Lung (tissue), 12 donors: ENCODE measurements around the gene CPNE6. TPM values are rescaled to one million over a fixed set of nuclear protein-coding genes. Genes with fewer than 3 reads are reported as not detected.

ENCODE experiments used
- ATAC-seq: fragments of 200-7000 bp; cut with Tn5 transposase; one replicate; pipeline ENCODE4 v1.9.1; 2020; ENCODE audit warnings: moderate number of reproducible peaks; ENCODE audit not compliant: insufficient read depth, low FRiP score
- DNase-seq, 3 donors: peaks; one replicate each; pipeline ENCODE4 v3.0.0-alpha.2; 2013 to 2017
- H3K27ac ChIP-seq, 2 donors: one replicate each; pipeline ENCODE4 v1.5.1; 2013; ENCODE audit warnings: mild to moderate bottlenecking in 2 of 2, moderate library complexity in 2 of 2, control low read depth in 1 of 2, inconsistent platforms in 1 of 2, low read depth in 1 of 2, low read length in 1 of 2
- H3K27me3 ChIP-seq, 3 donors: one replicate each; pipeline ENCODE4 v1.5.1; 2013; ENCODE audit warnings: low read length in 2 of 3; ENCODE audit not compliant: control insufficient read depth in 3 of 3, insufficient read depth in 3 of 3
- H3K36me3 ChIP-seq, 4 donors: one replicate each; pipeline ENCODE4 v1.5.1; 2013; ENCODE audit warnings: low read length in 4 of 4, mild to moderate bottlenecking in 1 of 4, moderate library complexity in 1 of 4; ENCODE audit not compliant: control insufficient read depth in 4 of 4, insufficient read depth in 4 of 4
- H3K4me1 ChIP-seq, 5 donors: one replicate each; pipeline ENCODE4 v1.5.1; 2013; ENCODE audit warnings: low read length in 5 of 5, mild to moderate bottlenecking in 2 of 5, moderate library complexity in 1 of 5; ENCODE audit not compliant: control insufficient read depth in 5 of 5, insufficient read depth in 5 of 5
- H3K4me3 ChIP-seq: one replicate; pipeline ENCODE4 v1.5.1; 2013; ENCODE audit warnings: mild to moderate bottlenecking, control low read depth, moderate library complexity
- H3K9ac ChIP-seq, 2 donors: one replicate each; pipeline ENCODE4 v1.5.1; 2013; ENCODE audit warnings: low read length in 2 of 2, control low read depth in 1 of 2; ENCODE audit not compliant: insufficient read depth in 1 of 2
- H3K9me3 ChIP-seq, 4 donors: one replicate each; pipeline ENCODE4 v1.5.1; 2013; ENCODE audit warnings: low read length in 3 of 4, mild to moderate bottlenecking in 1 of 4, moderate library complexity in 1 of 4; ENCODE audit not compliant: control insufficient read depth in 4 of 4, insufficient read depth in 3 of 4
- WGBS, 2 donors: extraction: QIAGEN DNeasy Blood & Tissue Kit; methylation state at CpG; one replicate each; pipeline ENCODE4 v1.1.7; 2013; 5-methylcytosine and 5-hydroxymethylcytosine counted together
- polyA plus RNA-seq, 2 donors: library from polyadenylated mRNA; stranded (reverse); fragments of 200-250 nt; gene quantifications; one replicate each; pipeline ENCODE4 v1.2.1, GENCODE V29; 2013
- total RNA-seq, 2 donors: library from RNA; depleted of rRNA in 1 of 2; stranded (reverse); fragments of >200 nt in 1 of 2; gene quantifications; one replicate each; pipeline ENCODE4 v1.2.1, GENCODE V29; 2014 to 2021
- TF ChIP-seq, protein P1 (sequence below): IDR thresholded peaks from 2 replicates; pipeline ENCODE4 v1.5.1; 2012; ENCODE audit warnings: mild to moderate bottlenecking; ENCODE audit errors: control extremely low read depth, extremely low read depth
- donor health status: control.
- donor health status: control.
- donor health status: Bipolar disorder and iron deficiency.
- donor health status: healthy.
- donor health status: DM: yes; HTN: yes; CAD: no.

CPNE6 gene
- total and polyA plus RNA-seq, 4 donors: not detected

DNA sequence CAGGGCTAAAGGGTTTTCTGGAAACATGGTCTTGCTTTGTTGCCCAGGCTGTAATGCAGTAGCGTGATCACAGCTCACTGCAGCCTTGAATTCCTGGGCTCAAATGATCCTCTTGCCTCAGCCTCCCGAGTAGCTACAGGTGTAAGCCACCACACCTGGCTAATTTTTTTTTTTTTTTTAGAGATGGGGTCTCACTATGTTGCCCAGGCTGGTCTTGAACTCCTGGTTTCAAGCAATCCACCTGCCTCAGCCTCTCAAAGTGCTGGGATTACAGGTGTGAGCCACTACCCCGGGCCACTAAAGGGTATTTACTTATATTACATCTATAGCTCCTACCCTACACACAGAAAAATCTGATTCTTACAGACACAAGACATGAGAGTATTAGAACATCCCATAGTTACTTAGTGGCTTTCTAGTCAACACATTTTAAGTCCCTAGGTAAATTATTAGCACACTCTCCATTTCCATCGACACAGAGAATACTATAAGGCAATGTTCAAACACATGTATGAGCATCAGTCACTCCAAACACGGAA is 37.0 kb downstream of the CPNE6 start:
- no peak overlapping the region for H3K27ac ChIP-seq
- TF ChIP-seq, protein P1, sequence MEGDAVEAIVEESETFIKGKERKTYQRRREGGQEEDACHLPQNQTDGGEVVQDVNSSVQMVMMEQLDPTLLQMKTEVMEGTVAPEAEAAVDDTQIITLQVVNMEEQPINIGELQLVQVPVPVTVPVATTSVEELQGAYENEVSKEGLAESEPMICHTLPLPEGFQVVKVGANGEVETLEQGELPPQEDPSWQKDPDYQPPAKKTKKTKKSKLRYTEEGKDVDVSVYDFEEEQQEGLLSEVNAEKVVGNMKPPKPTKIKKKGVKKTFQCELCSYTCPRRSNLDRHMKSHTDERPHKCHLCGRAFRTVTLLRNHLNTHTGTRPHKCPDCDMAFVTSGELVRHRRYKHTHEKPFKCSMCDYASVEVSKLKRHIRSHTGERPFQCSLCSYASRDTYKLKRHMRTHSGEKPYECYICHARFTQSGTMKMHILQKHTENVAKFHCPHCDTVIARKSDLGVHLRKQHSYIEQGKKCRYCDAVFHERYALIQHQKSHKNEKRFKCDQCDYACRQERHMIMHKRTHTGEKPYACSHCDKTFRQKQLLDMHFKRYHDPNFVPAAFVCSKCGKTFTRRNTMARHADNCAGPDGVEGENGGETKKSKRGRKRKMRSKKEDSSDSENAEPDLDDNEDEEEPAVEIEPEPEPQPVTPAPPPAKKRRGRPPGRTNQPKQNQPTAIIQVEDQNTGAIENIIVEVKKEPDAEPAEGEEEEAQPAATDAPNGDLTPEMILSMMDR: no peak
- H3K27me3 ChIP-seq: no peaks in the 10 kb centered on the region
- 48 to 49% methylated on average over 5 of the region's 5 CpGs for WGBS, 2 donors
- H3K36me3 ChIP-seq: peaks cover 0 to 4% (median 1%) of the 10 kb centered on the region in 4 donors
- no peak overlapping the region for H3K4me3 ChIP-seq
- H3K9ac ChIP-seq: no peak overlapping the region
- H3K4me1 ChIP-seq: peaks cover 0 to 5% (median 2%) of the 10 kb centered on the region in 5 donors
- H3K9me3 ChIP-seq: no peaks in the 10 kb centered on the region
- no peak for ATAC-seq
- DNase-seq: no peak

DNA sequence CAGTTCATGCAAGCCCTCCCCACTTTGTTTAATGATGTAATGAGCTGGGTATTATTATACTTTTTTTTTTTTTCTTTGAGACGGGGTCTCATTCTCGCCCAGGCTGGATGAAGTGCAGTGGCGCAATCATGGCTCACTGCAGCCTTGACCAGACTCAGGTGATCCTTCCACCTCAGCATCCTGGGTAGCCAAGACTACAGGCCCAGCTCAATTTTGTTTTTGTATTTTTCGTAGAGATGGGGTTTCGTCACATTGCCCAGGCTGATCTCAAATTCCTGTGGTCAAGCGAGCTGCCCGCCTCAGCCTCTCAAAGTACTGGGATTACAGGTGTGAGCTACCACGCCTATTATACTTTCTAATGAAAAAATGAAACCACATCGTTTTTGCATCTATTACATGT is 38.7 kb downstream of the CPNE6 start:
- ATAC-seq (no peak), DNase-seq (no peak)
- Histone ChIP-seq H3K4me3 (no peak overlapping the region), H3K4me1 (peaks cover 0 to 5% (median 2%) of the 10 kb centered on the region in 5 donors), H3K9ac (no peak overlapping the region), H3K36me3 (no peaks in the 10 kb centered on the region), H3K27ac (no peak overlapping the region), H3K27me3 (no peaks in the 10 kb centered on the region), H3K9me3 (no peaks in the 10 kb centered on the region)
- 64 to 65% methylated on average over 9 of the region's 9 CpGs for WGBS, 2 donors
- TF ChIP-seq, protein P1: no peak

DNA sequence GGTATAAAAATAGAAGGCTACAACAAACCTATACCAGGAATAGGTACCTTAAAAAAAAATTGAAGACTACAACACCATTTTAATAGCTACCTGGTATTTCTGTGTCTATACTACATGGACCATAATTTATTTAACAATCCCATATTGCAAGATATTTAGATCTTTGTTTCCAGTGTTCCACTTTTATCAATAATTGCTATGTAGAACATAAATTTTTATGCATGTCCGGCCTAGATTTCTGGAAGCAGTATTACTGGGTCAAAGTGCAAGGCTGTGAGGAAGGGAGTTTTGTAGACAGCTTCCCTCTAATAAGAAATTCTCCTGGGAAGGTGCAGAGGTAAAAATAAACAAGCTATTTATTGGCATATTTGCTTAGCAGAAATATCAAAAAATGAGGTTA is 39.2 kb downstream of the CPNE6 start:
- Histone ChIP-seq H3K9me3 (no peaks in the 10 kb centered on the region), H3K9ac (no peak overlapping the region), H3K36me3 (no peaks in the 10 kb centered on the region), H3K4me1 (peaks cover 0 to 8% (median 2%) of the 10 kb centered on the region in 5 donors), H3K27me3 (no peaks in the 10 kb centered on the region), H3K4me3 (no peak overlapping the region), H3K27ac (no peak overlapping the region)
- TF ChIP-seq, protein P1: no peak
- 80 to 84% methylated on average over 1 of the region's 1 CpG for WGBS, 2 donors
- DNase-seq: no peak
- no peak for ATAC-seq

DNA sequence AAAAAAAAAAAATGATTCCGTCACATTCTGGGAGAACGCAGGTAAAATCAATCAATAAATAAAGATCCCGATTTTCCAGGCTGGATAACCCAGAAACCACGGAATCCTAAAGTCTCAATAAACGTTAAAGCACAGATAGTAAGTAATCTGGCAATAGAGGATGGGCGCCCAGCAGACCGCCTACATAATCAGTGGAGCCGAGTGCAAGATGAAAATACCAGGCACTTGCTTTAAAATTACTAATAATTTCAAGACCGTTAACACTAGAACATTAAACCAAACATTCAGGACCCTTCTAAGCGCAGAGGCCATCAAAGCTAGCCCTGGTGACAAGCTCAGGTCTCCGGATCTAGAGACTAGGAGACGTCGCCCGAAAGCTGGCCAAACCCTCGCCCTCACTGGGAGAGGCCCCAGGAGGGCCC is 42.0 kb downstream of the CPNE6 start:
- TF ChIP-seq, protein P1: no peak
- no peaks in the 10 kb centered on the region for H3K9me3 ChIP-seq
- H3K27me3 ChIP-seq: no peaks in the 10 kb centered on the region
- peak overlapping the region; percentile 97 to 98 for H3K27ac ChIP-seq
- peak overlapping the region; percentile 65 to 79 for H3K9ac ChIP-seq
- H3K36me3 ChIP-seq: peaks cover 3 to 9% (median 7%) of the 10 kb centered on the region in 4 donors
- H3K4me3 ChIP-seq: peak overlapping the region; percentile 55
- DNase-seq (no peak), ATAC-seq (no peak)
- WGBS, 2 donors: 18 to 20% methylated on average over 15 of the region's 15 CpGs
- peaks cover 0 to 18% (median 7%) of the 10 kb centered on the region in 5 donors for H3K4me1 ChIP-seq
